ENCODE data around the gene IRAK2. TPM values are rescaled to one million over a fixed set of nuclear protein-coding genes. Genes with fewer than 3 reads are reported as not detected.

Gene IRAK2
- total and polyA plus RNA-seq, 5 donors from 2014 or later, result 0.68 to 3.7 (median 2.9) TPM

- peaks cover 24% of the 10 kb centered on the region for H3K36me3 Mint-ChIP-seq
- peak overlapping the region in 1 of 3 donors; percentile 62 for H3K27ac Mint-ChIP-seq
- H3K9me3 Mint-ChIP-seq, result no peaks in the 10 kb centered on the region
- ATAC-seq (ENCODE audit: low read depth in 2 of 2) (no peak), DNase-seq (no peak)
- Histone ChIP-seq H3K9me3 (ENCODE audit: control insufficient read depth in 2 of 2, low read length in 2 of 2) (no peaks in the 10 kb centered on the region), H3K27me3 (ENCODE audit: control insufficient read depth, insufficient read depth, low read length) (no peaks in the 10 kb centered on the region), H3K36me3 (ENCODE audit: control insufficient read depth, insufficient read depth, low read length) (peaks cover 3% of the 10 kb centered on the region), H3K27ac (ENCODE audit: insufficient read depth, low read length, poor library complexity, severe bottlenecking) (no peak overlapping the region), H3K4me1 (ENCODE audit: control insufficient read depth, insufficient read depth, low read length, poor library complexity, severe bottlenecking) (peaks cover 24% of the 10 kb centered on the region), H3K4me3 (ENCODE audit: low read depth, low read length) (no peak overlapping the region)
- no peak overlapping the region for H3K4me3 Mint-ChIP-seq
- peaks cover 7 to 30% (median 16%) of the 10 kb centered on the region in 4 donors for H3K4me1 Mint-ChIP-seq
- H3K27me3 Mint-ChIP-seq, result no peaks in the 10 kb centered on the region
Measured at GRCh38 chr3:10184250-10184649, 19.5 kb downstream of the IRAK2 start.

GRCh38 chr3:10185804-10186762 is 21.4 kb downstream of the IRAK2 start:
- Histone ChIP-seq H3K27ac (ENCODE audit: insufficient read depth, low read length, poor library complexity, severe bottlenecking) (peak overlapping the region; percentile 39), H3K4me3 (ENCODE audit: low read depth, low read length) (no peak overlapping the region), H3K36me3 (ENCODE audit: control insufficient read depth, insufficient read depth, low read length) (no peaks in the 10 kb centered on the region), H3K4me1 (ENCODE audit: control insufficient read depth, insufficient read depth, low read length, poor library complexity, severe bottlenecking) (peaks cover 39% of the 10 kb centered on the region), H3K27me3 (ENCODE audit: control insufficient read depth, insufficient read depth, low read length) (no peaks in the 10 kb centered on the region), H3K9me3 (ENCODE audit: control insufficient read depth in 2 of 2, low read length in 2 of 2) (no peaks in the 10 kb centered on the region)
- no peaks in the 10 kb centered on the region for H3K27me3 Mint-ChIP-seq
- H3K36me3 Mint-ChIP-seq, result peaks cover 16% of the 10 kb centered on the region
- H3K9me3 Mint-ChIP-seq, result no peaks in the 10 kb centered on the region
- peak overlapping the region; percentile 86 to 91 (median 90) for H3K27ac Mint-ChIP-seq
- peak overlapping the region in 2 of 4 donors; percentile 7 to 9 for H3K4me3 Mint-ChIP-seq
- ATAC-seq (ENCODE audit: low read depth in 2 of 2) (peak; percentile 51 to 52), DNase-seq (no peak)
- H3K4me1 Mint-ChIP-seq, result peaks cover 12 to 38% (median 22%) of the 10 kb centered on the region in 4 donors

- no peak for DNase-seq
- H3K9me3 Mint-ChIP-seq, result no peaks in the 10 kb centered on the region
- no peaks in the 10 kb centered on the region for H3K27me3 Mint-ChIP-seq
- no peaks in the 10 kb centered on the region for H3K36me3 ChIP-seq (ENCODE audit: control insufficient read depth, insufficient read depth, low read length)
- peaks cover 11% of the 10 kb centered on the region for H3K36me3 Mint-ChIP-seq
- peak overlapping the region in 3 of 4 donors; percentile 16 to 66 (median 41) for H3K4me3 Mint-ChIP-seq
- no peak for ATAC-seq (ENCODE audit: low read depth in 2 of 2)
- peaks cover 20 to 47% (median 32%) of the 10 kb centered on the region in 4 donors for H3K4me1 Mint-ChIP-seq
- no peaks in the 10 kb centered on the region for H3K27me3 ChIP-seq (ENCODE audit: control insufficient read depth, insufficient read depth, low read length)
- H3K4me1 ChIP-seq (ENCODE audit: control insufficient read depth, insufficient read depth, low read length, poor library complexity, severe bottlenecking), result peaks cover 52% of the 10 kb centered on the region
- H3K27ac ChIP-seq (ENCODE audit: insufficient read depth, low read length, poor library complexity, severe bottlenecking), result no peak overlapping the region
- H3K9me3 ChIP-seq (ENCODE audit: control insufficient read depth in 2 of 2, low read length in 2 of 2), result no peaks in the 10 kb centered on the region
- H3K27ac Mint-ChIP-seq, result peak overlapping the region; percentile 2 to 59 (median 52)
- no peak overlapping the region for H3K4me3 ChIP-seq (ENCODE audit: low read depth, low read length)
Measured at GRCh38 chr3:10187290-10187876, 22.7 kb downstream of the IRAK2 start.

- DNase-seq (no peak), ATAC-seq (ENCODE audit: low read depth in 2 of 2) (no peak)
- H3K27me3 ChIP-seq (ENCODE audit: control insufficient read depth, insufficient read depth, low read length), result no peaks in the 10 kb centered on the region
- no peaks in the 10 kb centered on the region for H3K36me3 ChIP-seq (ENCODE audit: control insufficient read depth, insufficient read depth, low read length)
- H3K9me3 ChIP-seq (ENCODE audit: control insufficient read depth in 2 of 2, low read length in 2 of 2), result no peaks in the 10 kb centered on the region
- no peak overlapping the region for H3K27ac ChIP-seq (ENCODE audit: insufficient read depth, low read length, poor library complexity, severe bottlenecking)
- Mint-ChIP-seq H3K27me3 (no peaks in the 10 kb centered on the region), H3K36me3 (peaks cover 11% of the 10 kb centered on the region), H3K9me3 (no peaks in the 10 kb centered on the region), H3K4me1 (peaks cover 26 to 52% (median 38%) of the 10 kb centered on the region in 4 donors), H3K27ac (peak overlapping the region in 2 of 3 donors; percentile 11 to 59), H3K4me3 (peak overlapping the region in 1 of 4 donors; percentile 66)
- peaks cover 57% of the 10 kb centered on the region for H3K4me1 ChIP-seq (ENCODE audit: control insufficient read depth, insufficient read depth, low read length, poor library complexity, severe bottlenecking)
- no peak overlapping the region for H3K4me3 ChIP-seq (ENCODE audit: low read depth, low read length)
Measured at GRCh38 chr3:10187944-10188343, 23.2 kb downstream of the IRAK2 start.

- H3K27me3 Mint-ChIP-seq, result no peaks in the 10 kb centered on the region
- H3K27ac Mint-ChIP-seq, result peak overlapping the region in 2 of 3 donors; percentile 35 to 85
- Histone ChIP-seq H3K36me3 (ENCODE audit: control insufficient read depth, insufficient read depth, low read length) (no peaks in the 10 kb centered on the region), H3K4me3 (ENCODE audit: low read depth, low read length) (no peak overlapping the region), H3K27ac (ENCODE audit: insufficient read depth, low read length, poor library complexity, severe bottlenecking) (no peak overlapping the region), H3K27me3 (ENCODE audit: control insufficient read depth, insufficient read depth, low read length) (no peaks in the 10 kb centered on the region), H3K9me3 (ENCODE audit: control insufficient read depth in 2 of 2, low read length in 2 of 2) (no peaks in the 10 kb centered on the region), H3K4me1 (ENCODE audit: control insufficient read depth, insufficient read depth, low read length, poor library complexity, severe bottlenecking) (peaks cover 68% of the 10 kb centered on the region)
- peaks cover 11% of the 10 kb centered on the region for H3K36me3 Mint-ChIP-seq
- no peaks in the 10 kb centered on the region for H3K9me3 Mint-ChIP-seq
- H3K4me3 Mint-ChIP-seq, result peak overlapping the region in 2 of 4 donors; percentile 46 to 73
- no peak for DNase-seq
- no peak for ATAC-seq (ENCODE audit: low read depth in 2 of 2)
- H3K4me1 Mint-ChIP-seq, result peaks cover 27 to 63% (median 48%) of the 10 kb centered on the region in 4 donors
Measured at GRCh38 chr3:10188804-10189556, 24.3 kb downstream of the IRAK2 start.

GRCh38 chr3:10189557-10190354 is 25.0 kb downstream of the IRAK2 start:
- no peak for ATAC-seq (ENCODE audit: low read depth in 2 of 2)
- H3K4me3 Mint-ChIP-seq, result peak overlapping the region in 3 of 4 donors; percentile 44 to 73 (median 59)
- H3K4me3 ChIP-seq (ENCODE audit: low read depth, low read length), result no peak overlapping the region

More at GRCh38 chr3:10189557-10190354, 25.0 kb downstream of the IRAK2 start:
- Histone ChIP-seq H3K9me3 (ENCODE audit: control insufficient read depth in 2 of 2, low read length in 2 of 2) (no peaks in the 10 kb centered on the region), H3K4me1 (ENCODE audit: control insufficient read depth, insufficient read depth, low read length, poor library complexity, severe bottlenecking) (peaks cover 76% of the 10 kb centered on the region), H3K27ac (ENCODE audit: insufficient read depth, low read length, poor library complexity, severe bottlenecking) (no peak overlapping the region), H3K36me3 (ENCODE audit: control insufficient read depth, insufficient read depth, low read length) (no peaks in the 10 kb centered on the region), H3K27me3 (ENCODE audit: control insufficient read depth, insufficient read depth, low read length) (no peaks in the 10 kb centered on the region)
- Mint-ChIP-seq H3K4me1 (peaks cover 35 to 68% (median 55%) of the 10 kb centered on the region in 4 donors), H3K36me3 (peaks cover 11% of the 10 kb centered on the region), H3K27ac (peak overlapping the region; percentile 35 to 85 (median 85)), H3K9me3 (no peaks in the 10 kb centered on the region), H3K27me3 (no peaks in the 10 kb centered on the region)
- peak in 1 of 3 donors; percentile 47 for DNase-seq

Measured in CD4-positive, CD25-positive, alpha-beta regulatory T cell (primary cell).